Sigmoid colon (tissue), 4 donors: ENCODE data around the gene IL21R.

Experiments used
- CTCF ChIP-seq, 4 experiments: fragments of 450-650 bp in 3 of 4; fragments of 200-600 bp in 1 of 4; IDR thresholded peaks; one replicate each; pipeline ENCODE4 v1.5.1; 2016 to 2019; ENCODE audit warnings: antibody characterized with exemption in 4 of 4, mild to moderate bottlenecking in 3 of 4, moderate library complexity in 2 of 4
- EP300 ChIP-seq, 4 donors: sonication (generic); formaldehyde crosslinking; IDR thresholded peaks; one replicate each; pipeline ENCODE4 v1.6.1; 2017; ENCODE audit warnings: antibody characterized with exemption in 4 of 4
- POLR2A ChIP-seq, 2 donors: fragments of 450-650 bp; IDR thresholded peaks; one replicate each; pipeline ENCODE4 v1.6.1; 2016; ENCODE audit warnings: antibody characterized with exemption in 2 of 2, mild to moderate bottlenecking in 2 of 2, moderate library complexity in 2 of 2

- TF ChIP-seq POLR2A (IDR thresholded peaks at IDR 0.05) (no peak), CTCF (IDR thresholded peaks at IDR 0.05) (no peak), EP300 (IDR thresholded peaks at IDR 0.05) (no peak)
Measured at GRCh38 chr16:27458258-27458657, 56.3 kb downstream of the IL21R start.
